ENCODE measurements around the gene ARL2BP. TPM values are rescaled to one million over a fixed set of nuclear protein-coding genes. Genes with fewer than 3 reads are reported as not detected.
A peak's percentile ranks its signal among the peaks of the same experiment; 100 is the strongest.

ARL2BP gene
- total and polyA plus RNA-seq, 2 of the 13 experiments (the other 11 are each of a cell fraction or from before 2014, with no cell fraction given): 64.3 to 67.6 TPM

DNA sequence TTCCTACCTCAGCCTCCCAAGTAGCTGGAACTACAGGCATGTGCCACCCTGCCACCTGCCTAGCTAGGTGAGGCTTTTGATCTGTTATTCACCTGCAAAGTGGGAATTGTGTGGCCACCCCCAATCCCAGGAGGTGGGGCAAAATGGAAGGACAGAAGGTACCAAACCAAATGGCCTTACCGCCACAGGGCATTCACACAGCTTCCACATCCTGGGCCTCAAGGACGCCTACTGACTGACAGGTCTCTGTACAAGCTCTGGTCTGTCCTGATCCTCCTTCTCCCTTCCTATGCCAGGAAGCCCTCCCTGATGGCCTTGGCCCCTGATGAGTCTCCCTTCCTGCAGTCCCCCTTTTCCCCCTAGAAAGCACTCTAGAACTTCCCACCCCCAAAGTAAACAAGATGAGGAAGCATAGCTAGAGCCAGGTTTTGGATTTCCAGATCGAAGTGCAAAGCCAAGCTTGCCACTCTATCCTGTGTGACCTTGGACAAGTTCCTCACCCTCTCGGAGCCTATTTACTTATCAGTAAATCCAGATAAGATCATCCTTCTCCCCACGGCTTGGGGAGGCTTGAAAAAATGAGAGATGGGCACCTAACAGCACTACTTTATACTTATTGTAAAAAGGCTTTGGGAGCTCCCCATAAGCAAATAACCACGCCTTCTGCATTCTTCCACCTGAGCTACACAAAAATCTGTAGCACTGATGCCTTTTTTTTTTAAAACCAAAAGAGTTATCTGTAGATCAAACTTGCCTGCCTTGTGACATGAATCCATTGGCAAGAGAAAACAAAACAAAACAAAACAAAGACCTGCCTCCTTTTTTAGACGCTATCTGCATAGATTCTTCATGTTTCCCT, 35.0 kb downstream of the ARL2BP start (continued):
- TF ChIP-seq, protein P1, sequence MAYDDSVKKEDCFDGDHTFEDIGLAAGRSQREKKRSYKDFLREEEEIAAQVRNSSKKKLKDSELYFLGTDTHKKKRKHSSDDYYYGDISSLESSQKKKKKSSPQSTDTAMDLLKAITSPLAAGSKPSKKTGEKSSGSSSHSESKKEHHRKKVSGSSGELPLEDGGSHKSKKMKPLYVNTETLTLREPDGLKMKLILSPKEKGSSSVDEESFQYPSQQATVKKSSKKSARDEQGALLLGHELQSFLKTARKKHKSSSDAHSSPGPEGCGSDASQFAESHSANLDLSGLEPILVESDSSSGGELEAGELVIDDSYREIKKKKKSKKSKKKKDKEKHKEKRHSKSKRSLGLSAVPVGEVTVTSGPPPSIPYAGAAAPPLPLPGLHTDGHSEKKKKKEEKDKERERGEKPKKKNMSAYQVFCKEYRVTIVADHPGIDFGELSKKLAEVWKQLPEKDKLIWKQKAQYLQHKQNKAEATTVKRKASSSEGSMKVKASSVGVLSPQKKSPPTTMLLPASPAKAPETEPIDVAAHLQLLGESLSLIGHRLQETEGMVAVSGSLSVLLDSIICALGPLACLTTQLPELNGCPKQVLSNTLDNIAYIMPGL (CRISPR knock-in tag; IDR thresholded peaks at IDR 0.05; ENCODE audit: borderline replicate concordance in 1 of 2, low read depth in 1 of 2): peak; percentile 78 to 91
- no peak for TF ChIP-seq ZNF354B (CRISPR knock-in tag; IDR thresholded peaks at IDR 0.05)
- peak; percentile 81 for TF ChIP-seq ZNF501 (CRISPR knock-in tag; IDR thresholded peaks at IDR 0.05)
- peak; percentile 70; the same call in 1 of the 2 replicates for TF ChIP-seq SAFB2 (CRISPR knock-in tag; IDR thresholded peaks at IDR 0.05; ENCODE audit: borderline replicate concordance, low read depth)
- no peak for TF ChIP-seq ZSCAN20 (CRISPR knock-in tag; IDR thresholded peaks at IDR 0.05; ENCODE audit: borderline replicate concordance)
- peak; percentile 96 for TF ChIP-seq IRF2 (CRISPR knock-in tag; IDR thresholded peaks at IDR 0.05)
- TF ChIP-seq, protein P2, sequence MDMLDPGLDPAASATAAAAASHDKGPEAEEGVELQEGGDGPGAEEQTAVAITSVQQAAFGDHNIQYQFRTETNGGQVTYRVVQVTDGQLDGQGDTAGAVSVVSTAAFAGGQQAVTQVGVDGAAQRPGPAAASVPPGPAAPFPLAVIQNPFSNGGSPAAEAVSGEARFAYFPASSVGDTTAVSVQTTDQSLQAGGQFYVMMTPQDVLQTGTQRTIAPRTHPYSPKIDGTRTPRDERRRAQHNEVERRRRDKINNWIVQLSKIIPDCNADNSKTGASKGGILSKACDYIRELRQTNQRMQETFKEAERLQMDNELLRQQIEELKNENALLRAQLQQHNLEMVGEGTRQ (IDR thresholded peaks at IDR 0.05; ENCODE audit: low read depth, low read length): no peak
- TF ChIP-seq, protein P2 (CRISPR knock-in tag; IDR thresholded peaks at IDR 0.05; ENCODE audit: borderline replicate concordance): no peak; the same call in 1 of the 2 replicates
- TF ChIP-seq, protein P3, sequence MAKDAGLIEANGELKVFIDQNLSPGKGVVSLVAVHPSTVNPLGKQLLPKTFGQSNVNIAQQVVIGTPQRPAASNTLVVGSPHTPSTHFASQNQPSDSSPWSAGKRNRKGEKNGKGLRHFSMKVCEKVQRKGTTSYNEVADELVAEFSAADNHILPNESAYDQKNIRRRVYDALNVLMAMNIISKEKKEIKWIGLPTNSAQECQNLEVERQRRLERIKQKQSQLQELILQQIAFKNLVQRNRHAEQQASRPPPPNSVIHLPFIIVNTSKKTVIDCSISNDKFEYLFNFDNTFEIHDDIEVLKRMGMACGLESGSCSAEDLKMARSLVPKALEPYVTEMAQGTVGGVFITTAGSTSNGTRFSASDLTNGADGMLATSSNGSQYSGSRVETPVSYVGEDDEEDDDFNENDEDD (CRISPR knock-in tag; IDR thresholded peaks at IDR 0.05; ENCODE audit: borderline replicate concordance): peak; percentile 47; the same call in 1 of the 2 replicates
- TF ChIP-seq, protein P4, sequence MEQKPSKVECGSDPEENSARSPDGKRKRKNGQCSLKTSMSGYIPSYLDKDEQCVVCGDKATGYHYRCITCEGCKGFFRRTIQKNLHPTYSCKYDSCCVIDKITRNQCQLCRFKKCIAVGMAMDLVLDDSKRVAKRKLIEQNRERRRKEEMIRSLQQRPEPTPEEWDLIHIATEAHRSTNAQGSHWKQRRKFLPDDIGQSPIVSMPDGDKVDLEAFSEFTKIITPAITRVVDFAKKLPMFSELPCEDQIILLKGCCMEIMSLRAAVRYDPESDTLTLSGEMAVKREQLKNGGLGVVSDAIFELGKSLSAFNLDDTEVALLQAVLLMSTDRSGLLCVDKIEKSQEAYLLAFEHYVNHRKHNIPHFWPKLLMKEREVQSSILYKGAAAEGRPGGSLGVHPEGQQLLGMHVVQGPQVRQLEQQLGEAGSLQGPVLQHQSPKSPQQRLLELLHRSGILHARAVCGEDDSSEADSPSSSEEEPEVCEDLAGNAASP (CRISPR knock-in tag; IDR thresholded peaks at IDR 0.05; ENCODE audit: borderline replicate concordance): peak; percentile 89; the same call in 1 of the 2 replicates
- TF ChIP-seq, protein P5, sequence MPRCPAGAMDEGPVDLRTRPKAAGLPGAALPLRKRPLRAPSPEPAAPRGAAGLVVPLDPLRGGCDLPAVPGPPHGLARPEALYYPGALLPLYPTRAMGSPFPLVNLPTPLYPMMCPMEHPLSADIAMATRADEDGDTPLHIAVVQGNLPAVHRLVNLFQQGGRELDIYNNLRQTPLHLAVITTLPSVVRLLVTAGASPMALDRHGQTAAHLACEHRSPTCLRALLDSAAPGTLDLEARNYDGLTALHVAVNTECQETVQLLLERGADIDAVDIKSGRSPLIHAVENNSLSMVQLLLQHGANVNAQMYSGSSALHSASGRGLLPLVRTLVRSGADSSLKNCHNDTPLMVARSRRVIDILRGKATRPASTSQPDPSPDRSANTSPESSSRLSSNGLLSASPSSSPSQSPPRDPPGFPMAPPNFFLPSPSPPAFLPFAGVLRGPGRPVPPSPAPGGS (CRISPR knock-in tag; IDR thresholded peaks at IDR 0.05): peak; percentile 93
- TF ChIP-seq HNRNPLL (IDR thresholded peaks at IDR 0.05; ENCODE audit: low read depth, low read length, poor library complexity, severe bottlenecking): no peak
- peak; percentile 95 for TF ChIP-seq BCL6 (CRISPR knock-in tag; IDR thresholded peaks at IDR 0.05)
- TF ChIP-seq, protein P6, sequence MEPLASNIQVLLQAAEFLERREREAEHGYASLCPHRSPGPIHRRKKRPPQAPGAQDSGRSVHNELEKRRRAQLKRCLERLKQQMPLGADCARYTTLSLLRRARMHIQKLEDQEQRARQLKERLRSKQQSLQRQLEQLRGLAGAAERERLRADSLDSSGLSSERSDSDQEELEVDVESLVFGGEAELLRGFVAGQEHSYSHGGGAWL (CRISPR knock-in tag; IDR thresholded peaks at IDR 0.05): peak; percentile 30; the same call in 1 of the 2 replicates
- TF ChIP-seq MTF2 (CRISPR knock-in tag; IDR thresholded peaks at IDR 0.05; ENCODE audit: borderline replicate concordance): no peak
- TF ChIP-seq NCOR1 (IDR thresholded peaks at IDR 0.05; ENCODE audit: borderline replicate concordance, low read length): peak; percentile 80
- no peak; the same call in 1 of the 2 replicates for TF ChIP-seq ZNF333 (CRISPR knock-in tag; IDR thresholded peaks at IDR 0.05; ENCODE audit: borderline replicate concordance)
- TF ChIP-seq HDAC2 (CRISPR knock-in tag; IDR thresholded peaks at IDR 0.05): peak; percentile 98
- TF ChIP-seq SALL2 (CRISPR knock-in tag; IDR thresholded peaks at IDR 0.05): peak; percentile 81; the same call in 1 of the 2 replicates
